HepG2 (cell line): ENCODE measurements around the gene PRR15L.
"Not testable (repeated sequence)": the region's sequence is repeated elsewhere in the genome, so short reads cannot be mapped to it uniquely, and the experiment has no call there.

Source experiments
- ATF7 ChIP-seq, 2 experiments: fragments of 450-650 bp in 1 of 2; sonication (generic) in 1 of 2; formaldehyde crosslinking in 1 of 2; IDR thresholded peaks; 2 replicates each; pipeline versions ENCODE4 v1.4.0 to v1.6.1; 2016 to 2020; ENCODE audit warnings: antibody characterized with exemption in 1 of 2, mild to moderate bottlenecking in 1 of 2, missing genetic modification reagents in 1 of 2
- CREB1 ChIP-seq, 2 experiments: fragments of 450-650 bp in 1 of 2; IDR thresholded peaks; 2 replicates each; pipeline ENCODE4 v1.6.1; 2016 to 2017; ENCODE audit warnings: control low read depth in 1 of 2, mild to moderate bottlenecking in 1 of 2, missing compliant biosample characterization in 1 of 2, missing genetic modification characterization in 1 of 2
- KAT8 ChIP-seq: IDR thresholded peaks from 2 replicates; pipeline ENCODE4 v1.6.1; 2016; ENCODE audit warnings: missing genetic modification reagents, missing compliant biosample characterization
- KDM1A ChIP-seq: IDR thresholded peaks from 2 replicates; pipeline ENCODE4 v1.6.1; 2016; ENCODE audit warnings: missing compliant biosample characterization
- ZFP41 ChIP-seq: sonication (generic); formaldehyde crosslinking; IDR thresholded peaks from 2 replicates; pipeline ENCODE4 v1.4.0; 2020; ENCODE audit warnings: mild to moderate bottlenecking, missing genetic modification reagents, borderline replicate concordance
- ZSCAN30 ChIP-seq: sonication (generic); formaldehyde crosslinking; IDR thresholded peaks from 2 replicates; pipeline ENCODE4 v1.5.0; 2020; ENCODE audit warnings: mild to moderate bottlenecking, missing genetic modification reagents
- TF ChIP-seq, protein P1 (sequence below): sonication (generic); formaldehyde crosslinking; IDR thresholded peaks from 2 replicates; pipeline ENCODE4 v1.9.0; 2021; ENCODE audit warnings: missing genetic modification reagents, mild to moderate bottlenecking, borderline replicate concordance
- TF ChIP-seq, protein P2 (sequence below): sonication (generic); formaldehyde crosslinking; IDR thresholded peaks from 2 replicates; pipeline ENCODE4 v1.5.0; 2020; ENCODE audit warnings: mild to moderate bottlenecking, missing genetic modification reagents

DNA sequence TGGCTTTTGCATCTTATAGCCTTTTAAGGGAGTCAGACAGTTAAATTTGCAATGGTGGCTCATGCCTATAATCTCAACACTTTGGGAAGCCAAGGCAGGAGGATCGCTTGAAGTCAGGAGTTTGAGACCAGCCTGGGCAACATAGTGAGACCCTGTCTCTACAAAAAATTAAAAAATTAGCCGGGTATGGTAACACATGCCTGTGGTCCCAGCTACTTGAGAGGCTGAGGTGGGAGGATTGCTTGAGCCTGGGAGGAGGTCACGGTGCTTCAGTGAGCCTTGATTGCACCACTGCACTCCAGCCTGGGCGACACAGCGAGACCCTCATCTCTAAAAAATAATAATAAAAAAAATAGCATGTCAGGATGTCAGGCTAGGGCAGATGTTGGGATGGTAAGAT is 44.0 kb upstream of the PRR15L start:
- not testable (repeated sequence) for TF ChIP-seq KAT8 (CRISPR knock-in tag); CREB1 (IDR thresholded peaks at IDR 0.05); CREB1 (CRISPR knock-in tag; IDR thresholded peaks at IDR 0.05); ATF7 (IDR thresholded peaks at IDR 0.05); ATF7 (CRISPR knock-in tag; IDR thresholded peaks at IDR 0.05); KDM1A (CRISPR knock-in tag); ZSCAN30 (CRISPR knock-in tag); ZFP41 (CRISPR knock-in tag)
- TF ChIP-seq, protein P1, sequence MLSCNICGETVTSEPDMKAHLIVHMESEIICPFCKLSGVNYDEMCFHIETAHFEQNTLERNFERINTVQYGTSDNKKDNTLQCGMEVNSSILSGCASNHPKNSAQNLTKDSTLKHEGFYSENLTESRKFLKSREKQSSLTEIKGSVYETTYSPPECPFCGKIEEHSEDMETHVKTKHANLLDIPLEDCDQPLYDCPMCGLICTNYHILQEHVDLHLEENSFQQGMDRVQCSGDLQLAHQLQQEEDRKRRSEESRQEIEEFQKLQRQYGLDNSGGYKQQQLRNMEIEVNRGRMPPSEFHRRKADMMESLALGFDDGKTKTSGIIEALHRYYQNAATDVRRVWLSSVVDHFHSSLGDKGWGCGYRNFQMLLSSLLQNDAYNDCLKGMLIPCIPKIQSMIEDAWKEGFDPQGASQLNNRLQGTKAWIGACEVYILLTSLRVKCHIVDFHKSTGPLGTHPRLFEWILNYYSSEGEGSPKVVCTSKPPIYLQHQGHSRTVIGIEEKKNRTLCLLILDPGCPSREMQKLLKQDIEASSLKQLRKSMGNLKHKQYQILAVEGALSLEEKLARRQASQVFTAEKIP (CRISPR knock-in tag), result not testable (repeated sequence)
- TF ChIP-seq, protein P2, sequence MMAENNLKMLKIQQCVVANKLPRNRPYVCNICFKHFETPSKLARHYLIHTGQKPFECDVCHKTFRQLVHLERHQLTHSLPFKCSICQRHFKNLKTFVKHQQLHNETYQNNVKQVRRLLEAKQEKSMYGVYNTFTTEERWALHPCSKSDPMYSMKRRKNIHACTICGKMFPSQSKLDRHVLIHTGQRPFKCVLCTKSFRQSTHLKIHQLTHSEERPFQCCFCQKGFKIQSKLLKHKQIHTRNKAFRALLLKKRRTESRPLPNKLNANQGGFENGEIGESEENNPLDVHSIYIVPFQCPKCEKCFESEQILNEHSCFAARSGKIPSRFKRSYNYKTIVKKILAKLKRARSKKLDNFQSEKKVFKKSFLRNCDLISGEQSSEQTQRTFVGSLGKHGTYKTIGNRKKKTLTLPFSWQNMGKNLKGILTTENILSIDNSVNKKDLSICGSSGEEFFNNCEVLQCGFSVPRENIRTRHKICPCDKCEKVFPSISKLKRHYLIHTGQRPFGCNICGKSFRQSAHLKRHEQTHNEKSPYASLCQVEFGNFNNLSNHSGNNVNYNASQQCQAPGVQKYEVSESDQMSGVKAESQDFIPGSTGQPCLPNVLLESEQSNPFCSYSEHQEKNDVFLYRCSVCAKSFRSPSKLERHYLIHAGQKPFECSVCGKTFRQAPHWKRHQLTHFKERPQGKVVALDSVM, result not testable (repeated sequence)
